A673 (cell line): Measurements from ENCODE around the gene OR4N2.
"Not testable (repeated sequence)": the region's sequence is repeated elsewhere in the genome, so short reads cannot be mapped to it uniquely, and the experiment has no call there.

Experiments used
- EZH2 ChIP-seq: fragments of 200-600 bp; sonication (generic); IDR thresholded peaks from 2 replicates; pipeline ENCODE4 v1.6.1; 2017; ENCODE audit warnings: borderline replicate concordance, low read depth, mild to moderate bottlenecking, mixed read lengths, antibody characterized with exemption, low read length; ENCODE audit not compliant: poor library complexity, severe bottlenecking
- TF ChIP-seq, protein P1 (sequence below): fragments of 300-800, 200-600 bp; sonication (generic); conservative IDR thresholded peaks from 2 replicates; pipeline ENCODE4 v1.5.1; 2017; ENCODE audit warnings: low read depth, mild to moderate bottlenecking, antibody characterized with exemption, low read length, moderate library complexity, mixed read lengths

DNA sequence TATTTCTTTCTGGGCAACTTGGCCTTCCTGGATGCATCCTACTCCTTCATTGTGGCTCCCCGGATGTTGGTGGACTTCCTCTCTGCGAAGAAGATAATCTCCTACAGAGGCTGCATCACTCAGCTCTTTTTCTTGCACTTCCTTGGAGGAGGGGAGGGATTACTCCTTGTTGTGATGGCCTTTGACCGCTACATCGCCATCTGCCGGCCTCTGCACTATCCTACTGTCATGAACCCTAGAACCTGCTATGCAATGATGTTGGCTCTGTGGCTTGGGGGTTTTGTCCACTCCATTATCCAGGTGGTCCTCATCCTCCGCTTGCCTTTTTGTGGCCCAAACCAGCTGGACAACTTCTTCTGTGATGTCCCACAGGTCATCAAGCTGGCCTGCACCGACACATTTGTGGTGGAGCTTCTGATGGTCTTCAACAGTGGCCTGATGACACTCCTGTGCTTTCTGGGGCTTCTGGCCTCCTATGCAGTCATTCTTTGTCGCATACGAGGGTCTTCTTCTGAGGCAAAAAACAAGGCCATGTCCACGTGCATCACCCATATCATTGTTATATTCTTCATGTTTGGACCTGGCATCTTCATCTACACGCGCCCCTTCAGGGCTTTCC, 24.2 kb downstream of the OR4N2 start:
- TF ChIP-seq, protein P1, sequence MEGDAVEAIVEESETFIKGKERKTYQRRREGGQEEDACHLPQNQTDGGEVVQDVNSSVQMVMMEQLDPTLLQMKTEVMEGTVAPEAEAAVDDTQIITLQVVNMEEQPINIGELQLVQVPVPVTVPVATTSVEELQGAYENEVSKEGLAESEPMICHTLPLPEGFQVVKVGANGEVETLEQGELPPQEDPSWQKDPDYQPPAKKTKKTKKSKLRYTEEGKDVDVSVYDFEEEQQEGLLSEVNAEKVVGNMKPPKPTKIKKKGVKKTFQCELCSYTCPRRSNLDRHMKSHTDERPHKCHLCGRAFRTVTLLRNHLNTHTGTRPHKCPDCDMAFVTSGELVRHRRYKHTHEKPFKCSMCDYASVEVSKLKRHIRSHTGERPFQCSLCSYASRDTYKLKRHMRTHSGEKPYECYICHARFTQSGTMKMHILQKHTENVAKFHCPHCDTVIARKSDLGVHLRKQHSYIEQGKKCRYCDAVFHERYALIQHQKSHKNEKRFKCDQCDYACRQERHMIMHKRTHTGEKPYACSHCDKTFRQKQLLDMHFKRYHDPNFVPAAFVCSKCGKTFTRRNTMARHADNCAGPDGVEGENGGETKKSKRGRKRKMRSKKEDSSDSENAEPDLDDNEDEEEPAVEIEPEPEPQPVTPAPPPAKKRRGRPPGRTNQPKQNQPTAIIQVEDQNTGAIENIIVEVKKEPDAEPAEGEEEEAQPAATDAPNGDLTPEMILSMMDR, result not testable (repeated sequence)
- TF ChIP-seq EZH2, result not testable (repeated sequence)
